GM23338 (cell line): Measurements from ENCODE around the gene DDX24.

Experiments used
- EZH2 ChIP-seq: fragments of 200-600 bp; sonication (generic); IDR thresholded peaks from one replicate; pipeline ENCODE4 v1.8.0; 2017; ENCODE audit warnings: antibody characterized with exemption, mild to moderate bottlenecking, low read depth; ENCODE audit not compliant: unreplicated experiment
- EZH2phosphoT487 ChIP-seq: fragments of 200-600 bp; sonication (generic); IDR thresholded peaks from one replicate; pipeline ENCODE4 v1.8.1; 2018; ENCODE audit warnings: antibody characterized with exemption; ENCODE audit not compliant: unreplicated experiment
- POLR2AphosphoS5 ChIP-seq: IDR thresholded peaks from 2 replicates; pipeline ENCODE4 v1.6.1; 2016; ENCODE audit warnings: antibody characterized with exemption, low read depth
- ZNF114 ChIP-seq: fragments of 250-450 bp; sonication (Bioruptor Pico); IDR thresholded peaks from 2 replicates; pipeline ENCODE4 v1.5.0; 2020; ENCODE audit warnings: mild to moderate bottlenecking, moderate library complexity
- TF ChIP-seq, protein P1 (sequence below), 2 experiments: fragments of 200-600 bp in 1 of 2; sonication (generic) in 1 of 2; conservative IDR thresholded peaks; 2 replicates each; pipeline versions ENCODE4 v1.5.1 to v1.6.1; 2016 to 2017; ENCODE audit warnings: antibody characterized with exemption in 2 of 2, low read depth in 2 of 2, mild to moderate bottlenecking in 2 of 2, moderate library complexity in 1 of 2
- TF ChIP-seq, protein P2 (sequence below): IDR thresholded peaks from one replicate; pipeline ENCODE4 v1.6.1; 2018; ENCODE audit warnings: antibody characterized with exemption; ENCODE audit not compliant: unreplicated experiment

DNA sequence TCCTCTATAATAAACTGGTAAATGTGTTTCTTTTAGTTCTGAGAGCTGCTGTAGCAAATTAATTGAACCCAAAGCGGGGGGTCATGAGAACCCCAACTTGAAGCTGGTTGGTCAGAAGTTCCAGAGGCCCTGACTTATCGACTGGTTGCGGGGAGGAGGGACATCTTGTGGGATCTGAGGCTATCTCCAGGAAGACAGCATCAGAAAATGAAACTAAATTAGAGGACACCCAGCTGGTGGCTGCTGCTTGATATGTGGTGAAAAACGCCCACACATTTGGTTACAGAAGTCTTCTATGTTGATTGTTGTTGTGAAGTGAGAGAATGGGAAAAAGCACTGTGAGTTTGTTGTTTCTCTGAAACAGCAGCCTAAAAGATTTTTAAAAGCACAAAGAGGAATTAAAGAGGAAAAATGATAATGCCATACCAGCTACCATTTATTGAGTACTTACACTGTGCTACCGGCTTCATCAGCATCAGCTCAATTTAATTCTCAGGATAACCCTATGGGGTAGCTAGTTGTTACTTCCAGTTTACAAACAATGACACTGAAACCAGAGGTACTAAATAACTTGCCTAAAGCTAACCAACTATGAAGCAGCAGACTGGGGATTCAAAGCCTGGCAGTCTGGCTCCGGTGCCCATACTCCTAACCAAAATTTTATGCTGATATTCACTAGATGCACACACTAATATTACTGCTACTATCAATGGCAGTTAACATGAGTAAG is 24.3 kb downstream of the DDX24 start:
- TF ChIP-seq, protein P1, sequence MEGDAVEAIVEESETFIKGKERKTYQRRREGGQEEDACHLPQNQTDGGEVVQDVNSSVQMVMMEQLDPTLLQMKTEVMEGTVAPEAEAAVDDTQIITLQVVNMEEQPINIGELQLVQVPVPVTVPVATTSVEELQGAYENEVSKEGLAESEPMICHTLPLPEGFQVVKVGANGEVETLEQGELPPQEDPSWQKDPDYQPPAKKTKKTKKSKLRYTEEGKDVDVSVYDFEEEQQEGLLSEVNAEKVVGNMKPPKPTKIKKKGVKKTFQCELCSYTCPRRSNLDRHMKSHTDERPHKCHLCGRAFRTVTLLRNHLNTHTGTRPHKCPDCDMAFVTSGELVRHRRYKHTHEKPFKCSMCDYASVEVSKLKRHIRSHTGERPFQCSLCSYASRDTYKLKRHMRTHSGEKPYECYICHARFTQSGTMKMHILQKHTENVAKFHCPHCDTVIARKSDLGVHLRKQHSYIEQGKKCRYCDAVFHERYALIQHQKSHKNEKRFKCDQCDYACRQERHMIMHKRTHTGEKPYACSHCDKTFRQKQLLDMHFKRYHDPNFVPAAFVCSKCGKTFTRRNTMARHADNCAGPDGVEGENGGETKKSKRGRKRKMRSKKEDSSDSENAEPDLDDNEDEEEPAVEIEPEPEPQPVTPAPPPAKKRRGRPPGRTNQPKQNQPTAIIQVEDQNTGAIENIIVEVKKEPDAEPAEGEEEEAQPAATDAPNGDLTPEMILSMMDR (conservative IDR thresholded peaks at IDR 0.05; ENCODE audit: low read depth in 2 of 2) = no peak
- TF ChIP-seq POLR2AphosphoS5 (no peak), EZH2phosphoT487 (no peak), ZNF114 (CRISPR knock-in tag) (no peak), EZH2 (no peak)
- TF ChIP-seq, protein P2, sequence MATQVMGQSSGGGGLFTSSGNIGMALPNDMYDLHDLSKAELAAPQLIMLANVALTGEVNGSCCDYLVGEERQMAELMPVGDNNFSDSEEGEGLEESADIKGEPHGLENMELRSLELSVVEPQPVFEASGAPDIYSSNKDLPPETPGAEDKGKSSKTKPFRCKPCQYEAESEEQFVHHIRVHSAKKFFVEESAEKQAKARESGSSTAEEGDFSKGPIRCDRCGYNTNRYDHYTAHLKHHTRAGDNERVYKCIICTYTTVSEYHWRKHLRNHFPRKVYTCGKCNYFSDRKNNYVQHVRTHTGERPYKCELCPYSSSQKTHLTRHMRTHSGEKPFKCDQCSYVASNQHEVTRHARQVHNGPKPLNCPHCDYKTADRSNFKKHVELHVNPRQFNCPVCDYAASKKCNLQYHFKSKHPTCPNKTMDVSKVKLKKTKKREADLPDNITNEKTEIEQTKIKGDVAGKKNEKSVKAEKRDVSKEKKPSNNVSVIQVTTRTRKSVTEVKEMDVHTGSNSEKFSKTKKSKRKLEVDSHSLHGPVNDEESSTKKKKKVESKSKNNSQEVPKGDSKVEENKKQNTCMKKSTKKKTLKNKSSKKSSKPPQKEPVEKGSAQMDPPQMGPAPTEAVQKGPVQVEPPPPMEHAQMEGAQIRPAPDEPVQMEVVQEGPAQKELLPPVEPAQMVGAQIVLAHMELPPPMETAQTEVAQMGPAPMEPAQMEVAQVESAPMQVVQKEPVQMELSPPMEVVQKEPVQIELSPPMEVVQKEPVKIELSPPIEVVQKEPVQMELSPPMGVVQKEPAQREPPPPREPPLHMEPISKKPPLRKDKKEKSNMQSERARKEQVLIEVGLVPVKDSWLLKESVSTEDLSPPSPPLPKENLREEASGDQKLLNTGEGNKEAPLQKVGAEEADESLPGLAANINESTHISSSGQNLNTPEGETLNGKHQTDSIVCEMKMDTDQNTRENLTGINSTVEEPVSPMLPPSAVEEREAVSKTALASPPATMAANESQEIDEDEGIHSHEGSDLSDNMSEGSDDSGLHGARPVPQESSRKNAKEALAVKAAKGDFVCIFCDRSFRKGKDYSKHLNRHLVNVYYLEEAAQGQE = no peak
